CD14-positive monocyte (primary cell): ENCODE data around the gene RPS19BP1. TPM values are rescaled to one million over a fixed set of nuclear protein-coding genes. Genes with fewer than 3 reads are reported as not detected.
A peak's percentile ranks its signal among the peaks of the same experiment; 100 is the strongest.

Experiments used
- DNase-seq, 3 donors: peaks; one replicate each; pipeline ENCODE4 v3.0.0-alpha.2; 2011 to 2022
- H2AFZ ChIP-seq: 2 replicates; pipeline ENCODE4 v1.6.0; 2012; ENCODE audit warnings: mild to moderate bottlenecking, low read depth, low read length, inconsistent platforms; ENCODE audit not compliant: insufficient read depth, poor library complexity, severe bottlenecking
- H3K27ac ChIP-seq, 2 donors: 1 replicate in 1 of 2; 2 replicates in 1 of 2; pipeline ENCODE4 v1.5.1; 2012 to 2013; ENCODE audit warnings: low read length in 2 of 2, control low read depth in 1 of 2, inconsistent platforms in 1 of 2, low read depth in 1 of 2, mild to moderate bottlenecking in 1 of 2
- H3K27me3 ChIP-seq, 2 donors: one replicate each; pipeline versions ENCODE4 v1.6.0 to v1.6.1; 2011 to 2013; ENCODE audit warnings: low read length in 2 of 2; ENCODE audit not compliant: control insufficient read depth in 2 of 2, insufficient read depth in 2 of 2
- H3K36me3 ChIP-seq, 2 donors: replicated peaks in 1 of 2; 1 replicate in 1 of 2; 2 replicates in 1 of 2; pipeline versions ENCODE4 v1.5.1 to v1.6.1; 2012 to 2013; ENCODE audit warnings: low read length in 2 of 2, control low read depth in 1 of 2, inconsistent platforms in 1 of 2, mild to moderate bottlenecking in 1 of 2; ENCODE audit not compliant: insufficient read depth in 2 of 2, control insufficient read depth in 1 of 2
- H3K4me1 ChIP-seq, 2 donors: 1 replicate in 1 of 2; 2 replicates in 1 of 2; pipeline versions ENCODE4 v1.5.1 to v1.6.1; 2012 to 2013; ENCODE audit warnings: low read length in 2 of 2, control low read depth in 1 of 2, inconsistent platforms in 1 of 2, mild to moderate bottlenecking in 1 of 2, moderate library complexity in 1 of 2; ENCODE audit not compliant: insufficient read depth in 2 of 2, control insufficient read depth in 1 of 2
- H3K4me2 ChIP-seq: replicated peaks from 2 replicates; pipeline ENCODE3; 2012; ENCODE audit warnings: low read length, moderate library complexity, mild to moderate bottlenecking; ENCODE audit not compliant: poor library complexity, severe bottlenecking; ENCODE audit errors: extremely low read depth
- H3K4me3 ChIP-seq, 3 experiments: fragments of 200-600 bp in 1 of 3; sonication (generic) in 1 of 3; replicated peaks in 1 of 3; 1 replicate in 2 of 3; 2 replicates in 1 of 3; pipeline ENCODE4 v1.5.1; 2011 to 2013; ENCODE audit warnings: low read length in 3 of 3, mild to moderate bottlenecking in 3 of 3, control low read depth in 2 of 3, low read depth in 2 of 3, inconsistent platforms in 1 of 3, moderate library complexity in 1 of 3
- H3K79me2 ChIP-seq: 2 replicates; pipeline ENCODE4 v1.6.0; 2012; ENCODE audit warnings: mild to moderate bottlenecking, control low read depth, inconsistent platforms, low read length, moderate library complexity; ENCODE audit not compliant: insufficient read depth
- H3K9ac ChIP-seq: 2 replicates; pipeline ENCODE4 v1.6.0; 2017; ENCODE audit warnings: low read length, mild to moderate bottlenecking; ENCODE audit not compliant: insufficient read depth, poor library complexity, severe bottlenecking
- H3K9me3 ChIP-seq, 2 donors: replicated peaks in 1 of 2; 1 replicate in 1 of 2; 2 replicates in 1 of 2; pipeline versions ENCODE4 v1.5.1 to v1.6.1; 2012 to 2013; ENCODE audit warnings: low read length in 2 of 2, control low read depth in 1 of 2; ENCODE audit not compliant: control insufficient read depth in 1 of 2, insufficient read depth in 1 of 2
- H4K20me1 ChIP-seq: 2 replicates; pipeline ENCODE4 v1.6.0; 2012; ENCODE audit warnings: mild to moderate bottlenecking, low read length, control low read depth, moderate library complexity; ENCODE audit not compliant: insufficient read depth
- H3K27ac Mint-ChIP-seq, 7 donors: one replicate each; pipeline ENCODE4 v1.8.0; 2020; ENCODE audit warnings: mild to moderate bottlenecking in 7 of 7, mixed read lengths in 7 of 7, moderate library complexity in 6 of 7, inconsistent platforms in 2 of 7
- H3K27me3 Mint-ChIP-seq, 3 donors: one replicate each; pipeline ENCODE4 v1.8.0; 2021 to 2022; ENCODE audit warnings: low read depth in 3 of 3, mild to moderate bottlenecking in 3 of 3, mixed read lengths in 3 of 3, moderate library complexity in 3 of 3, inconsistent platforms in 1 of 3
- H3K36me3 Mint-ChIP-seq, 2 donors: one replicate each; pipeline ENCODE4 v1.8.0; 2020; ENCODE audit warnings: mixed read lengths in 2 of 2, inconsistent platforms in 1 of 2, mild to moderate bottlenecking in 1 of 2
- H3K4me1 Mint-ChIP-seq: one replicate; pipeline ENCODE4 v1.8.0; 2020; ENCODE audit warnings: mild to moderate bottlenecking, mixed read lengths
- H3K4me3 Mint-ChIP-seq, 2 donors: one replicate each; pipeline ENCODE4 v1.8.0; 2020; ENCODE audit warnings: mild to moderate bottlenecking in 2 of 2, mixed read lengths in 2 of 2, moderate library complexity in 1 of 2
- H3K9me3 Mint-ChIP-seq, 7 donors: one replicate each; pipeline ENCODE4 v1.8.0; 2020 to 2022; ENCODE audit warnings: mixed read lengths in 7 of 7, mild to moderate bottlenecking in 6 of 7, moderate library complexity in 6 of 7, inconsistent platforms in 2 of 7
- WGBS: methylation state at CpG from one replicate; pipeline ENCODE4 v1.1.5; 2013; ENCODE audit warnings: missing lambda C conversion rate; ENCODE audit not compliant: insufficient coverage; 5-methylcytosine and 5-hydroxymethylcytosine counted together
- intact Hi-C, 2 donors: fragments of 100-400 bp; cut with micrococcal nuclease; formaldehyde crosslinking; loops; one replicate each; pipeline versions ENCODE4 v1.15.0 to v1.15.1; 2023
- polyA plus RNA-seq, 3 donors: library from polyadenylated mRNA; depleted of rRNA in 1 of 3; unstranded in 2 of 3; stranded (reverse) in 1 of 3; fragments of 300-500 nt in 2 of 3; fragments of >200 nt in 1 of 3; fragmentation: Illumina TruSeq in 2 of 3; gene quantifications; 1 replicate in 2 of 3; 2 replicates in 1 of 3; pipeline ENCODE4 v1.2.3, GENCODE V29; 2012 to 2021
- TF ChIP-seq, protein P1 (sequence below): fragments of 200-600 bp; IDR thresholded peaks from one replicate; pipeline ENCODE4 v1.8.0; 2022; ENCODE audit warnings: antibody characterized with exemption, mild to moderate bottlenecking

Gene RPS19BP1
- polyA plus RNA-seq, 3 donors: 59.9 to 106 (median 73.5) TPM

DNA sequence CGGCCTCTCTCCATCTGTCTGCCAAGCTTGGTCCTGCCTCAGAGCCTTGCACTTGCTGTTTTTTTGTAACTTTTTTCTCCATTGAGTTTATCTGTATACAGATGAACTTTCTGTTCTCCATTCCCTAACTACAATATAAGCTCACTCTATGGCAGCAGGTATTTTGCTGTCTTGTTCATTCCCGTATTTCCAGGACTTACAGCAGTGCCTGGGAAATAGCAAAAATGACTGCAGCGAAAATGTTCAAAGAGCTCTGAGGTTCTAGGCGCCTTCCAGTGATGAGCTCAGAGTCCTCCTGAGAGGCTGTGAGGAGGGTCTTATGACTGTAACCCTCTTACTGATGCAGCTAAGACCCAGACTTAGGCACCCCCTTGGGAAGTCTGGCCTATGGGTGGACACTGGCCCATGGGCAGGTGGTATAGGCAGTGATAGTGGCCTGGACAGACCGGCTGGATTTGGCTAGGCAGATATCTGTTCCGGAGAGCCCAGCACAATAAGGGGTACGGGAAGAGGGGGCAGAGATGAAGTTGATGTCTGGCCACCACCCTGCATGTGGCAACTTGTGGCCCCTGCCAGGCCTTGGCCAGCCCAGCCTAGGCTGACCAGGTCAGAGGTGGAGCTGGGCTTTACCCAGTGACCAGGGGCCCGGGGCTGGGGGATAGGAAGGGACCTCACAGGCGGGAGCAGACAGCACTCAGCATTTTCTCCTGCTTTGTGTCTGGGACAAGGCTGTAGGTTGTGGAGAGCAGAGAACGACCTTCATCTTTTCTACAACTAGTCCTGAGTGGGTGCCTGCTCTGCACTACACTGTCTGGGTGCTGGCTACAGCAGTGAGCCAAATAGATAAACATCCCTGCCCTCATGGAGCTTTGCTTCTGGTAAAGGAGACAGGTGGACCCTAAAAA lies 7.5 kb downstream of the RPS19BP1 start:
- Mint-ChIP-seq H3K4me1 (peaks cover 77% of the 10 kb centered on the region), H3K36me3 (peaks cover 52 to 79% of the 10 kb centered on the region in 2 donors), H3K9me3 (no peaks in the 10 kb centered on the region), H3K27me3 (peaks cover 0 to 7% (median 1%) of the 10 kb centered on the region in 3 donors), H3K27ac (peak overlapping the region; percentile 37 to 90 (median 87)), H3K4me3 (no peak overlapping the region)
- H3K9ac ChIP-seq: no peak overlapping the region
- intact Hi-C loops: loop anchor here (5.0 to 10.0 kb wide), 4 partner anchors 33 to 770 kb away; partner anchors contain the start of genes CBX7 (in 1 of the 2) and SUN2 (in 1 of the 2)
- no peak overlapping the region for H3K4me2 ChIP-seq
- H3K27ac ChIP-seq: peak overlapping the region; percentile 11 to 69
- H3K79me2 ChIP-seq: peaks cover 79% of the 10 kb centered on the region
- 89% methylated on average over 4 of the region's 10 CpGs for WGBS
- H3K4me3 ChIP-seq: no peak overlapping the region
- H3K27me3 ChIP-seq: no peaks in the 10 kb centered on the region
- no peaks in the 10 kb centered on the region for H3K9me3 ChIP-seq
- peaks cover 53 to 72% of the 10 kb centered on the region in 2 donors for H3K36me3 ChIP-seq
- H2AFZ ChIP-seq: no peak overlapping the region
- TF ChIP-seq, protein P1, sequence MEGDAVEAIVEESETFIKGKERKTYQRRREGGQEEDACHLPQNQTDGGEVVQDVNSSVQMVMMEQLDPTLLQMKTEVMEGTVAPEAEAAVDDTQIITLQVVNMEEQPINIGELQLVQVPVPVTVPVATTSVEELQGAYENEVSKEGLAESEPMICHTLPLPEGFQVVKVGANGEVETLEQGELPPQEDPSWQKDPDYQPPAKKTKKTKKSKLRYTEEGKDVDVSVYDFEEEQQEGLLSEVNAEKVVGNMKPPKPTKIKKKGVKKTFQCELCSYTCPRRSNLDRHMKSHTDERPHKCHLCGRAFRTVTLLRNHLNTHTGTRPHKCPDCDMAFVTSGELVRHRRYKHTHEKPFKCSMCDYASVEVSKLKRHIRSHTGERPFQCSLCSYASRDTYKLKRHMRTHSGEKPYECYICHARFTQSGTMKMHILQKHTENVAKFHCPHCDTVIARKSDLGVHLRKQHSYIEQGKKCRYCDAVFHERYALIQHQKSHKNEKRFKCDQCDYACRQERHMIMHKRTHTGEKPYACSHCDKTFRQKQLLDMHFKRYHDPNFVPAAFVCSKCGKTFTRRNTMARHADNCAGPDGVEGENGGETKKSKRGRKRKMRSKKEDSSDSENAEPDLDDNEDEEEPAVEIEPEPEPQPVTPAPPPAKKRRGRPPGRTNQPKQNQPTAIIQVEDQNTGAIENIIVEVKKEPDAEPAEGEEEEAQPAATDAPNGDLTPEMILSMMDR: no peak
- H3K4me1 ChIP-seq: peaks cover 71 to 86% of the 10 kb centered on the region in 2 donors
- H4K20me1 ChIP-seq: peaks cover 96% of the 10 kb centered on the region
- DNase-seq: no peak

DNA sequence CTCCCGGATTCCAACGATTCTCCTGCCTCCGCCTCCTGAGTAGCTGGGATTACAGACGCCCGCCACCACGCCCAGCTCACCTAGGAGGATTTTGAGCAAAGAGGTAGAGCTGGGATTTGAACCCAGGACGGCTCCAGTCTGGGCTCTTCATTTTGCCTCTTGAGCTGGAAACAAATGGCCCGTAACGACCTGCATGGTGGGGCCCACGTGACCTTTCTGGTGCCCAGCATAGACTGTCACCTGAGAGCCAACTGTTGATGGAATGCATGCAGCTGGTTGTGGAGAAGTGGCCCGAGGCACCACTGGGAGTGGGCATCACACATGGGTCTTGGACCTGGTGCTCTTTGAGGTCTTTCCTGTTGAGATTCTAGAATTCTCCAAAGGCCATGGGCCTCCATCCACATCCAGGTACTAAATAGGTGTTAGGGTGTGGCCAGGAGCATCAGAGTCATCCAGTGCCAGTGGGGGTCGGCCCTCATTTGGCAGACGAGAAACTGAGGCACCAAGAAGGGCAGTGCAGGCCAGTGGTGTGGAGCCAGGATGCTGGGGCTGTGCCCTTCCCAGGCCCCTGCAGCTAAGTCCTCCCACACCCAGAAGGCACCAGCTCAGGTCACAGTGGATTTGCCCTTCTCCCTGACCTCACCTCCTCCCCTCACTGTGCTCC lies 8.3 kb downstream of the RPS19BP1 start:
- intact Hi-C loops: loop anchor here (5.0 to 10.0 kb wide), 3 partner anchors 119 to 769 kb away; partner anchors contain the start of genes CBX7 (in 1 of the 2) and SUN2 (in 1 of the 2)
- H3K4me2 ChIP-seq: no peak overlapping the region
- peaks cover 47 to 65% of the 10 kb centered on the region in 2 donors for H3K36me3 ChIP-seq
- WGBS: 88% methylated on average over 9 of the region's 13 CpGs
- peak overlapping the region in 1 of 2 donors; percentile 69 for H3K27ac ChIP-seq
- H3K79me2 ChIP-seq: peaks cover 72% of the 10 kb centered on the region
- peaks cover 66 to 85% of the 10 kb centered on the region in 2 donors for H3K4me1 ChIP-seq
- H2AFZ ChIP-seq: no peak overlapping the region
- Mint-ChIP-seq H3K36me3 (peaks cover 44 to 71% of the 10 kb centered on the region in 2 donors), H3K9me3 (no peaks in the 10 kb centered on the region), H3K4me1 (peaks cover 72% of the 10 kb centered on the region), H3K4me3 (no peak overlapping the region), H3K27me3 (peaks cover 0 to 7% (median 1%) of the 10 kb centered on the region in 3 donors), H3K27ac (peak overlapping the region in 5 of 7 donors; percentile 37 to 87 (median 77))
- no peak overlapping the region for H3K9ac ChIP-seq
- H3K27me3 ChIP-seq: no peaks in the 10 kb centered on the region
- DNase-seq: no peak
- H3K4me3 ChIP-seq: no peak overlapping the region
- TF ChIP-seq, protein P1: no peak
- no peaks in the 10 kb centered on the region for H3K9me3 ChIP-seq
- peaks cover 88% of the 10 kb centered on the region for H4K20me1 ChIP-seq
